Activated naive CD4-positive, alpha-beta T cell treated with anti-CD3 and anti-CD28 coated beads, Interleukin-2, amount 10 ng/mL, durations not matched to agents 7 days and 5 days (primary cell): Measurements from ENCODE around the gene ZG16.

ENCODE experiments used
- CTCF ChIA-PET: fragments of 350-600 bp; sonication (Branson Sonifier 250); formaldehyde crosslinking; loops from one replicate; lab custom pipeline; 2021; ENCODE audit warnings: antibody characterized with exemption; lab: Charles Lee
- DNase-seq: peaks from one replicate; pipeline ENCODE4 v3.0.0-alpha.2; 2020
- H3K27ac Mint-ChIP-seq: one replicate; pipeline ENCODE4 v1.8.0; 2021; ENCODE audit warnings: mild to moderate bottlenecking, moderate library complexity, mixed read lengths
- H3K27me3 Mint-ChIP-seq: one replicate; pipeline ENCODE4 v1.8.0; 2021; ENCODE audit warnings: mild to moderate bottlenecking, mixed read lengths
- H3K36me3 Mint-ChIP-seq: one replicate; pipeline ENCODE4 v1.8.0; 2021; ENCODE audit warnings: mixed read lengths
- H3K4me1 Mint-ChIP-seq: one replicate; pipeline ENCODE4 v1.8.0; 2021; ENCODE audit warnings: mixed read lengths
- H3K4me3 Mint-ChIP-seq: one replicate; pipeline ENCODE4 v1.8.0; 2021; ENCODE audit warnings: mild to moderate bottlenecking, moderate library complexity, mixed read lengths
- H3K9me3 Mint-ChIP-seq: one replicate; pipeline ENCODE4 v1.8.0; 2021; ENCODE audit warnings: mixed read lengths

ZG16 gene

GRCh38 chr16:29804455-29805231 lies 26.6 kb downstream of the ZG16 start:
- peak overlapping the region; percentile 100 for H3K27ac Mint-ChIP-seq
- no peaks in the 10 kb centered on the region for H3K9me3 Mint-ChIP-seq
- peaks cover 58% of the 10 kb centered on the region for H3K36me3 Mint-ChIP-seq
- CTCF ChIA-PET: interaction anchor here (0.9 to 2.4 kb wide), 9 partner anchors 11 to 113 kb away, joined by 3 to 11 read pairs (median 5); partner anchors contain the start of genes KIF22 and PAGR1
- peak overlapping the region; percentile 100 for H3K4me3 Mint-ChIP-seq
- H3K27me3 Mint-ChIP-seq: peaks cover under 1% of the 10 kb centered on the region
- no peak for DNase-seq
- H3K4me1 Mint-ChIP-seq: peaks cover 43% of the 10 kb centered on the region

GRCh38 chr16:29805232-29806098 lies 27.4 kb downstream of the ZG16 start:
- Mint-ChIP-seq H3K36me3 (peaks cover 64% of the 10 kb centered on the region), H3K4me3 (peak overlapping the region; percentile 100), H3K4me1 (peaks cover 51% of the 10 kb centered on the region), H3K27ac (peak overlapping the region; percentile 100), H3K9me3 (no peaks in the 10 kb centered on the region), H3K27me3 (peaks cover 5% of the 10 kb centered on the region)
- CTCF ChIA-PET: interaction anchor here (1.3 to 3.7 kb wide), 5 partner anchors 10 to 114 kb away, joined by 3 to 59 read pairs (median 9); partner anchors contain the start of genes MVP and PAGR1
- peak; percentile 99 for DNase-seq

- CTCF ChIA-PET: interaction anchor here (3.7 kb wide), 1 partner anchor 13 kb away, joined by 59 read pairs; the partner anchor contains the start of genes MVP and PAGR1
- H3K27me3 Mint-ChIP-seq: peaks cover 12% of the 10 kb centered on the region
- peak within 1 kb of the TSS; percentile 100 for H3K27ac Mint-ChIP-seq
- H3K4me3 Mint-ChIP-seq: peak within 1 kb of the TSS; percentile 100
- no peak for DNase-seq
- no peaks in the 10 kb centered on the region for H3K9me3 Mint-ChIP-seq
- peaks cover 58% of the 10 kb centered on the region for H3K4me1 Mint-ChIP-seq
- H3K36me3 Mint-ChIP-seq: peaks cover 66% of the 10 kb centered on the region
These were observed 28.1 kb downstream of the ZG16 start, which contains the start of gene MAZ for GRCh38 chr16:29806099-29806579. Gene MAZ, plus strand, starts transcription at chr16:29806529. Its CDS starts 173 bp downstream, at chr16:29806702.

- Mint-ChIP-seq H3K27me3 (peaks cover 19% of the 10 kb centered on the region), H3K4me1 (peaks cover 63% of the 10 kb centered on the region), H3K27ac (peak overlapping the region; percentile 98), H3K9me3 (no peaks in the 10 kb centered on the region), H3K4me3 (peak overlapping the region; percentile 97), H3K36me3 (peaks cover 61% of the 10 kb centered on the region)
- peak; percentile 69 for DNase-seq
- CTCF ChIA-PET: interaction anchor here (1.2 to 3.7 kb wide), 8 partner anchors 13 to 166 kb away, joined by 4 to 59 read pairs (median 8); partner anchors contain the start of genes KIF22, MVP, PAGR1 and TAOK2
These were observed 28.8 kb downstream of the ZG16 start for GRCh38 chr16:29806641-29807425.

- DNase-seq: peak; percentile 92
- Mint-ChIP-seq H3K27me3 (peaks cover 27% of the 10 kb centered on the region), H3K27ac (peak overlapping the region; percentile 98), H3K9me3 (no peaks in the 10 kb centered on the region), H3K36me3 (peaks cover 57% of the 10 kb centered on the region), H3K4me1 (peaks cover 65% of the 10 kb centered on the region), H3K4me3 (peak overlapping the region; percentile 97)
- CTCF ChIA-PET: interaction anchor here (0.7 to 3.7 kb wide), 10 partner anchors 12 to 166 kb away, joined by 3 to 59 read pairs (median 7); partner anchors contain the start of genes KIF22, MVP, PAGR1 and TAOK2
These were observed 29.6 kb downstream of the ZG16 start for GRCh38 chr16:29807426-29808218.

- H3K27me3 Mint-ChIP-seq: peaks cover 34% of the 10 kb centered on the region
- CTCF ChIA-PET: interaction anchor here (0.6 to 3.7 kb wide), 12 partner anchors 11 to 165 kb away, joined by 3 to 59 read pairs (median 6); partner anchors contain the start of genes KIF22, MVP, PAGR1 and TAOK2
- H3K36me3 Mint-ChIP-seq: peaks cover 50% of the 10 kb centered on the region
- no peaks in the 10 kb centered on the region for H3K9me3 Mint-ChIP-seq
- peak overlapping the region; percentile 97 for H3K4me3 Mint-ChIP-seq
- peak overlapping the region; percentile 98 for H3K27ac Mint-ChIP-seq
- peaks cover 63% of the 10 kb centered on the region for H3K4me1 Mint-ChIP-seq
- peak; percentile 50 for DNase-seq
These were observed 30.3 kb downstream of the ZG16 start for GRCh38 chr16:29808219-29808900.

- Mint-ChIP-seq H3K9me3 (no peaks in the 10 kb centered on the region), H3K4me3 (peak overlapping the region; percentile 97), H3K36me3 (peaks cover 43% of the 10 kb centered on the region), H3K27ac (peak overlapping the region; percentile 98), H3K4me1 (peaks cover 60% of the 10 kb centered on the region), H3K27me3 (peaks cover 42% of the 10 kb centered on the region)
- CTCF ChIA-PET: interaction anchor here (0.9 to 3.7 kb wide), 4 partner anchors 10 to 64 kb away, joined by 3 to 59 read pairs (median 19); partner anchors contain the start of genes KIF22, MVP and PAGR1
- DNase-seq: no peak
These were observed 31.1 kb downstream of the ZG16 start for GRCh38 chr16:29809031-29809747.

DNA sequence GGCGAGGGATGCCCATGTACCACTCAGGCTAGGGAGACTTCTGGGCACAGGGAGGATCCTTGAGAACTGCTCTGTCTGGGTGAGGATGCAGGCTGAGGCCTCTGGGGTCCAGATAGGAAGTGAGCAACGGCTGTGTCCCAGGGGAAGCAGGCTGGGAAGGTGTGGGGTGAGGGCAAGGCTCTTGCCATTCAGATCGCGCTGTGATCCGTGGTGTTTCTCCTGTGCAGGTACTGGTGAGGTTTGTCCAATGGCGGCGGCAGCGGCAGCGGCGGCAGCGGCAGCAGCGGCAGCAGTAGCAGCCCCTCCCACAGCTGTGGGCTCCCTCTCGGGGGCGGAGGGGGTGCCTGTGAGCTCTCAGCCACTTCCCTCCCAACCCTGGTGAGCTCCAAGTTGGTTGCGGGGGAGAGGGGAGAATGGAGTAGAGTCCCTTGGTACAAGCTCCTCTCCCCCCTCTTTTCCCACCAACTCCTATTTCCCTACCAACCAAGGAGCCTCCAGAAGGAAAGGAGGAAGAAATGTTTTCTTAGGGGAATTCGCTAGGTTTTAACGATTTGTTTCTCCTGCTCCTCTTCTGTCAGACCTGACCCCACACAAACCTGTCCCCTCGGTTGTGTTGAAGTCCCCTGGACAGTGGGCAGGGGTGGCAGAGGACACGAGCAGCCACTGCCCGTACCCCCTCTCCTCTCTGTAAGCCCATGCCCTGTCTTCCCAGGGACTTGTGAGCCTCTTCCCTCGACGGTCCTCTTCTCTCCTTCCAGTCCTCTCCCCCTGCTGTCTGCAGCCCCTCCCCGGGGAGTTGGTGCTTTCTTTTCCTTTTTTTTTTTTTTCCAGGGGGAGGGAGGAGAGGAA lies 32.0 kb downstream of the ZG16 start:
- Mint-ChIP-seq H3K4me3 (peak overlapping the region; percentile 77), H3K27ac (peak overlapping the region; percentile 81), H3K4me1 (peaks cover 63% of the 10 kb centered on the region), H3K36me3 (peaks cover 39% of the 10 kb centered on the region), H3K9me3 (no peaks in the 10 kb centered on the region), H3K27me3 (peaks cover 48% of the 10 kb centered on the region)
- DNase-seq: peak; percentile 59
- CTCF ChIA-PET: no interaction called here

GRCh38 chr16:29810699-29811169 lies 32.7 kb downstream of the ZG16 start:
- DNase-seq: no peak
- Mint-ChIP-seq H3K9me3 (no peaks in the 10 kb centered on the region), H3K4me3 (peak overlapping the region; percentile 77), H3K27ac (peak overlapping the region; percentile 75), H3K36me3 (peaks cover 36% of the 10 kb centered on the region), H3K27me3 (peaks cover 54% of the 10 kb centered on the region), H3K4me1 (peaks cover 66% of the 10 kb centered on the region)
- CTCF ChIA-PET: no interaction called here

GRCh38 chr16:29811170-29811895 lies 33.3 kb downstream of the ZG16 start:
- H3K4me3 Mint-ChIP-seq: peak overlapping the region; percentile 77
- peak; percentile 85 for DNase-seq
- peaks cover 54% of the 10 kb centered on the region for H3K27me3 Mint-ChIP-seq
- peaks cover 36% of the 10 kb centered on the region for H3K36me3 Mint-ChIP-seq
- peaks cover 67% of the 10 kb centered on the region for H3K4me1 Mint-ChIP-seq
- no peaks in the 10 kb centered on the region for H3K9me3 Mint-ChIP-seq
- CTCF ChIA-PET: interaction anchor here (1.6 kb wide), 1 partner anchor 37 kb away, joined by 6 read pairs; no protein-coding TSS in a partner anchor
- peak overlapping the region; percentile 75 for H3K27ac Mint-ChIP-seq
